NCI-H2227 (cell line): ENCODE data around the gene ASTN1.
A peak's percentile ranks its signal among the peaks of the same experiment; 100 is the strongest.
"Not testable (repeated sequence)": the region's sequence is repeated elsewhere in the genome, so short reads cannot be mapped to it uniquely, and the experiment has no call there.

Experiments used
- DNase-seq: peaks from one replicate; lab custom pipeline; 2025; ENCODE audit not compliant: unreplicated experiment; lab: John Stamatoyannopoulos, UW

Gene ASTN1

DNA sequence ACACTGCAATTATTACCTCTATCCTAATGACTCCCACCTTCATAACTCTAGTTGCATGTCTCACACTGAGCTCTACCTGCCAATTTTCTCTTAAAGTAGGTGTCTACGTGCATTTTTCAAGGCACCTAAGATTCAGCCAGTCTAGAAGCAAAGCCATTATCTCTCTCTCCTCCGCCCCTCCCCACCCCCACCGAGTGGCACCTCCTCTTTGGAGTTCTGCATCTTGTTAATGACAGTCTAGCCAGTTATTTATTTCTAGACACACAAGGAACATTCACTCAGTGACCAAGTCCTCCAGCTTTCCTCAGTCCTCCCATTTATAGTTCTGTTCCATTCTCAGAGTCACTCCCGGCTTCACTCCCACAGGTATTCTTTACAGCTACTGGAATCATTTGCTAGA, 47.6 kb downstream of the ASTN1 start:
- DNase-seq = peak; percentile 64

DNA sequence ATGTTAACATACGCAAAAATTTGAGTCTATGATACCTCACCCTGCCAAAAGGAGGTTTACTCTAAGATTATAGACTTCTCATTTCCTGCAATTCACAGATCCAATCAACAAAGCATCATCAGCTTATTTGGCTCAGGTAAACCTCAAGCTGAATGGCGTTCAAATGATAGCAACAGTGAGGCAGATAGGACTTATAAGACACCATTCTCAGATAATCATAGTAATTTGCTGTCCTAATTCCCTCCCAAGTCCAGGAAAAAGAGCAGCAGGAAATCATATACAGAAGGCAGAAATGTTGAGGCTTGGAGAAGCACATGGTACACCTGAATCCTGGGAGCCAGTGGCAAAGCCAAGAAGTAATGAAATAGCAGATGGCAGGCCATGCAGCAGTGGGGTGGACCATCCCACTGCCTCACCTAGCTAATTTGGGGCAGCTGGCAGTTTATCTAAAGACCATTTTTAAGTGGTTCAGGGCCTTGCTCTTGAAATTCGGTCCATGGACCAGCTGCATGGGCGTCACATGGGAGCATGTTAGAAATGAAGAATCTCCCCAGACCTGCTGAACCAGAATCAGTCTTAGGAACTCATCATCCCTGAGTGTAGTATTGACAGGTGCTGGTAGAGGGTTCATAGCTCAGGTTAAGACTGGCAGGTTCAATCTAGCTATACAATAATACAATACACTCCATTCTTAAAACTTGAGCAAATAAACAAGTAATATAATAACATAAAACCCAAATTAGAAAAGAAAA, 57.7 kb downstream of the ASTN1 start:
- peak; percentile 79 for DNase-seq

DNA sequence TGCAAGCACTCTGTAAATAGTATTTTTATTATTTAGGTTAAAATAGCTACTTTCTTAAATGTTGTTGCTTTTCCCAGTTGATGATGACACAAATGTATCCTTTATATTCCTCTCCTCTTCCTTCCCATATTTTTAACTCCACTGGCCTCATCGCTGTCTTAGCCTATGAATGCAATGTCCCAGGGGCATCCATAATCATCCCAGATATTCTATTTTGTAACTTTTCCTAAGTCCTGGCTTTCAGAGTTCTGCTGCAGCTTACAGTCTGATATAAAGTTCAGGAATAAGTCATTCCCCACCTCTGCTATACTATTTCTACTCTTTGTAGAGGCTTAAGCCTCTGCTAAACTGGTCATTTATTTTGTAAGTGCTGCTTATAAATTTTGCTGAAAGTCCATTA, 58.3 kb downstream of the ASTN1 start:
- no peak for DNase-seq

DNA sequence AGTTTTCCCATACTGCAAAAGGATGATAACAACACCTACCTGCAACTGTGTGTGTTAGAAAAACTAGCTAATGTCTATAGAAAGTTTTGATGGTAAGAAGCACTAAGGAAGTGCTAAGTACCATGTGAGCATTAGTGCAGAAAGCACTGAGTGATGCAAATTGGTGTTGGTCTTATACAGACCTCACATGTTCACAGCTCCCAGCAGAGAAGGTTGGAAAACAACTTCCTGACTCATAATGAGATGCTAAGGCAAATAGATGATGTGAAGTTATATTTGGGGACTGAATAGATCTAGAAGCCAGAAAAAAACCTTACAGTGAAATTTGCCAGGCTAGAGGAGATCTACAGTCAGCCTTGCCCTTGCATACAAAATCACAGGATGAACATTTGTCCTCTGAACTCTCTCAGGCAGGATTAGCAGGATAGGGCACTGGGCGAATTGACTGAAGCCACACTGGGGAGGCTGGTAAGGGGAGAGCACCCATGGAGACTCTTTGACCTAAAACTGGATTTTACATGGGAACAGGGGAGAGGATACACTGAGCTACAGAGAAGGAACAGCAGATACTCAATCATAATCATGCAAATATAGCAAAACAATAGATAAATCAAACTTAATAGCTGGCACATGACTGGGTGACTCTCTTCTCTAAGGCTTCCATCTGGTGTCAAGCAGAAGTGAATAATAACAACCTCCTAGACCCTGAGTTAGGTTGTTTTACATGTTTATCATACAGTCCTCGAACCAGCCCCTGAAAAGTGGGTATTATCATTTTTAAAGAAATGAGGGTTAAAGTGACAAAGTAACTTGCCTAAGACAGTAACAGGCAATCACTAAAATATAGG, 61.3 kb downstream of the ASTN1 start:
- no peak for DNase-seq

DNA sequence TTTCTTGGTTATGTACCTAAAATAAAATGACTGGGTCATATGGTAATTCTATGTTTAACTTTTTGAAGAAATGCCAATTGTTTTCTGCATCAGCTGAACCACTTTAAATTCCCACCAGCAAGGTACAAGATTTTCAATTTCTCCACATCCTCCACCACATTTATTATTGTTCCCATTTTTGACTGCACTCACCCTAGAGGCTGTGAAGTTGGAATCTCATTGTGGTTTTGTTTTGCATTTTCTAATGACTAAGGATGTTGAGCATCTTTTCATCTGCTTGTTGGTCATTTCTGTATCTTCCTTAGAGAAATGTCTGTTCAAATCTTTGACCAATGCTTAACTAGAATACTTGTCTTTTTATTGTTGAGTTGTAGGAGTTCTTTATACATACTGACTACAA, 72.5 kb downstream of the ASTN1 start:
- DNase-seq = no peak

DNA sequence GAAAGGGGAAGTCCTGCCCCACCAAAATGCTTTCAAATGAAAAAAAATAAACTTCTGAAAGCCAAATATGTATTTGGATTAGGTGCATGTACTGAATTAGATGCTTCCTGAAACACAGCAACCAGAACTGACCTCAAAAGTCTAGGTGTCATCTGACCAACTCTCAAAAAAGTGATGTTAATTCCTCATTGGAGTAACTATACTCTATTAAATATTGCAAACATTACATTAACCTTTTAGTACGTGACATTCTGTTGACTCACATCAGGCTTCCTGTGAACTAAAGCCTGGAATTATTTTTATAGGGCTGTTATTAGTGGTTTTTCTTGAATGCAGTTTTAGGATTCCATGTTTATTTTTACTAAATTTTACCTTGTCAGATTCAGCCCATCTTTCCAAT, 73.5 kb downstream of the ASTN1 start:
- DNase-seq = no peak

DNA sequence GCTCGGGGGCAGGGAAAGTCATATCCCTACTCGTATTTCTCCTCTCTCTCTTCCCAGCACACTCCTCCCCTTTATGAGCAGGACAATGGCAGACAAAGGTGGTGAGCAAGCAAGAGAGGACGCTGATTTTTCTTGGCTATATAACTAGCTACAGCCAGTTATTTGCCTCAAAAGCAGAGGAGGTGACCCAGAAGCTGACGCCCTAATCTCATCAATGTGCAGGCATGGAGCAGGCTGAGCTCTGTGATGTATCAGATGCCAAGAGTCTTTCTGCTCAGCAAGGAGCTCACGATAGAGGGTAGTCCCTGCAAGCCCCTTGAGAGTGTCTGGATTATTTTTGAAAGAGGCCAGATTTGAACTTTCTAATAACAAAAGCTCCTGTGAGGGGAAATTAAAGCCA, 75.5 kb downstream of the ASTN1 start:
- no peak for DNase-seq

DNA sequence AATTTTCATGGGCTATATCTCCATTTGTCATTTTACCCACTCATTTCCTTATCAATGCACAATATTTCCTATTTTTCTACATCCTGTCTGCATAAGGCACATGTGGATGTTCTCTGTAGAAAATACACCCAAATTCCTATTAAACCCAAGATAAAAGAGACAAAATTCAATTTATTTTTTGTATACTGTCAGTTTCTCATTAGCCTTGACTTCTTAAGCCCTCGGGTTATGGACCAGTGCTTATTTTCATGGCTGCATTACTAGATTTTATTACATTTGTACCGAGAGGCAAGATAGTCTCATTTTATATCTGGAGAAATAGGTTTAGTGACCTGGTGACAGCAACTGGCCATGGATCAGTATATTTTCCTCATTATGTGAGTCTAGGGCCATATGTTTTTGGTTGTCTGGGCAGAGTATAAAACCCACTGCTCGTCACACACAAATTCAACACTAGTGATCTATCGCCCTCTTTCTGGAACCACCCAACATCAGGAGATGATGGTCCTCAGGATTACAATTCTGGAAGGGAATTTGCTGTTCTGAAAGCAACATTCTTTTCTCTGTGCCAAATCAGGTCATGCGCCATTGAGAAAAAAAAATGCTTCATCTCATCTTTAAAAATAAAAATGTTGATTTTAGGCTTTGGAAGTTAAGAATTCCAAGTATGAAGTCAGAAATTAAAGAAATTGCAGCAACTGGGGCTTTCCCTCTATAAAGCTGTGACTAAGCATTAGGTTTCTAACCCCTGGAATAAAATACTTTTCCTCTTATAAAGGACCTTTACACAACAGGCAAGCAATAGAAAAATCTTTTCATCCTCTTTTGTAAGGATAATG, 81.4 kb downstream of the ASTN1 start:
- DNase-seq = no peak

DNA sequence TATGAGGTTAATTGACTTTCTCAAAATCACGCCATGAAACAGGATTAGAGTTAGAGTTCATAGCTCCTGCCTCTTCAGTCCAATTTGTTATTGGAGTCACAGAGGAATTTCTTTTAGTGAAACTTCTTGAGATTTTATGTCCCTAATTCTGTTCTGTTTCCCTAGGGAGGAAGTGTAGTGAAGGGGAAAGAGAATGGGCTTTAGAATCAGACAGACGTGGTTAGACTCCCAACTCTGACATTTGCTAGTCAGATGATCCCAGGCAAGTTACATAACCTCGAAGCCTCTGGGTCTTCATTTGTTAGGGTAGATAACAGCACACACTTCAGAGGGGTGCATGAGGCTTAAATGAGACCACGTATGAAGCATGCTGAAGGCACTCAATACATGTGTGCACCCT, 83.9 kb downstream of the ASTN1 start:
- DNase-seq = no peak

DNA sequence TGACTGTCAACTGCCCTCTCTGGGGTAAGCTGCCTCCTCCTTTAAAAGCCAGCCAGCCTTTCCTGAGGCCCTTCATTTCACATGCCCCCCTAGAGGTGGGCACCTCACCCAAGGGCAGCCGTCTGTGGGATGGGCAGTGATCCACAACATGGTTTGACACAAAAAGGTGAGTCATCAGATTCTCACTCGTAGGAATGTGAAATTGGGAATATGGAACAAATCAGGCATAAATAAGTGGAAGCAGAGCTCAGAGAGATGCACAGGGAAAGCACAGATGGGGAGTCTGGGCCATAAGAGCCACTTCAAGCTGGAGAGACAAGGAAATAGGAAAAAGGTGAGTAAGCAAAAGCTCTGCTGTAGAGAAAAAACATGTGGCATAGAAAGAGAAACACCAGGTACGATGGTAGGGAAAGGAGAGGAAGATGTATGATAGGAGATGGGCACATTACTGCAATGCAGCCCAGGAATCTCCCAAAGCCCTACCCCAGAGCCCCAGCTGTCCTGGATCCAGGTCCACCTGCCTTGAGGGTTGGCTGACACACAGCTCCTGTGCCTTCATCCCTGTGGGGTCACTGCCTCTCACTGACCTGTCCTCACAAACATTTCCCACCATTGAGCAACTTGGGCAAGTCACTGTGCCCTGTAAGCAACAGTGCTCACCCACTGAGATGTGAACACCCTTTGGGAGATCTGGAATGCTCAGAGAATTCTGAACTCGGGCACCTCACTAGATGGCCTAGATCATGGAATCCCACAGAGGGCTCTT, 86.6 kb downstream of the ASTN1 start:
- DNase-seq = no peak

DNA sequence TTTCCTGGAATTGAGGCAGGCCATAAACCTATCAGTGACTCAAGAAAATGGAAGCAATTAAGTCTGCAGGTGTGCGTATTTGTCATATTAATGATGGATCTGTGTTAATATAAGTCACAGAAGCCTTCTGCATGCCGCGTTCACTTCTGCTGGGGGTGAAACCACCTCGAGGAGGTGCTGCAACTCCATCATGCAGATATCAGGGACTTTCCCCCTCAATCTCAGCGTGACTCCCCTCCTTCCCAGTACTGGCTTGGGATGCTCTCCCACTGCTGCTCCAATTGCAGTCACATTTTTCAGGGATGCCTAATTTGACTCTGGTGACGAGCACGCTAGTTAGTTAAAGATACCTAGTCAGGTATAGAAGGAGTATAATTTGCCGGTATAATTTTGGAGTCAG, 87.5 kb downstream of the ASTN1 start:
- no peak for DNase-seq

DNA sequence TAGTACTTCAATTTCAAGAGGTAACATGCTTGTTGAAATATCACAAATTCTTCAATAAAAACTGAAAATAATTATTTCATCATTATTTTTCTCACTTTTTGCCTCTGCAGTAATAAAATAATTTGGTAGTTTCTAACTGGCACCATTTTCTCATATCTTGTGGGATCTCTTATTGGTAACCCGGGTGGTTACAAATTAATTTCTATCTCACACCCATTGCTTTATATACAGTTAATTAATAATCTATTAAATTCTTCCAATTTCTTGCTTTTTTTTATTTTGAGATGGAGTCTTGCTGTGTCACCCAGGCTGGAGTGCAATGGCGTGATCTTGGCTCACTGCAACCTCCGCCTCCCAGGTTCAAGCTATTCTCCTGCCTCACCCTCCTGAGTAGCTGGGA, 89.7 kb downstream of the ASTN1 start:
- DNase-seq = not testable (repeated sequence)

DNA sequence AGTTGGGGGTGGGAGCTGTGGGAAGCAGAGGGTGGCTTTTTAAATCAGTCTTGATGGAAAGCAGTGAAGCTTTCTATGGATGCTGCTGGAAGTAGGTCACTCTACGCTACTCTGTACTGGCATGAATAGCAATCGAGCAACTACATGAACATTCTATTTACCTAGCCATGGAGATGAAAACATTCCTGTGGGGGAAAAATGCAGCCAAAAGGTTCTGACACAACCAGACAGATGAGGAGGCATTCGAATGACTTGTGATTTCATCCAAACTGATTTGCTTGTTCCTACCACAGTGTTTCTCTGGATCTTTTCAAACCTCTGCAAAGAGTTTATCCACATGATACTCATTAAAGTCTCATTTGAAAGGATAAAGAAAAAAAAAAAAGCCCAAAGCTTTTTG, 95.0 kb downstream of the ASTN1 start:
- DNase-seq = no peak

DNA sequence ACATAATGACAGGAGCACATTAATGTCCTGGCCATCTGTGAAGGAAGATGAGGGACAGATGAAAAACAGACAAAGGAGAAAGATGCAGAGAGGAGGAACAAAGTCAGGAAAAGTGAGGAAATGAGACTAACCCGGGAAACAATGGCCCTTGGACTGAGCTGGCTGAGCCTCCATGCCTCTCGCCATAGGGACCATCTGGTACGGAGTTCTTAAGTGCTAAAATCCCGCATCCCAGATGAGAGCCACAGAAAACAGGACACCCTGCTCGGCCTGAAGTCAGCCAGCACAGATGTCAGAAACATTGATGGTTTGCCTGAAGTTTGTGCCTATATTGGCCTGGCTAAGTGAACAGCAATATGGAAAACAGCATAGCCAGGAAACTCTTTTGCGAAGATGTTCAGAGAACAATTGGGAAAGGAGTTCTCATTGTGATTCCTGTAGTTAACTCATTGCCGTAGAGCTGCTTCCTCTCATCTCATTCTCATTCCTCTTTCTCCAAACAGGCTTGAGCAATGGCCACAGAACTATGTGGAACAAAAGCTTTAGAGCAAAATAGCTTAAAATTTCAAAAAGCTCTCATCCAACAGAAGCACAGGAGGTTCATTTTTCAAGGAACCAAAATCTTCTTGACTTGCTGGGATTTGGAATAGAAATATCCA, 96.6 kb downstream of the ASTN1 start:
- no peak for DNase-seq

DNA sequence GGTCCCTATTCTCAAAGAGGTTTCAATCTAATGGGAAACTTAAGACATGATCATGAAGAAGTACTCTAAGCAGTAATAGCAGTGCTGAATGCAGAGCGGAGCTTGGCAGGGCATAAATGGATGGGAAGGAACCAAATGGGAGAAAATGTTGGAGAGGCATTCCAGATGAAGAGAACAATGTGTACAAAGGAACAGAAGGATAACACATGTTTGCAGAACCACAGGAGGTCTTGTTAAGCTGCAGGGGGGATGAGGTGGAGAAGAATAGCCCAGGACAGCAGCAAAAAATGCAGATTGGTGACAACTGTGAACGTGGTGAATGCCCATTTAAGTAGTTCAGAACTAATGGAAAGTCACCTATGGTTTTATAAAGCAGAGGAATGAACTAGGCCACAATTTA, 99.1 kb downstream of the ASTN1 start:
- DNase-seq = peak; percentile 48

DNA sequence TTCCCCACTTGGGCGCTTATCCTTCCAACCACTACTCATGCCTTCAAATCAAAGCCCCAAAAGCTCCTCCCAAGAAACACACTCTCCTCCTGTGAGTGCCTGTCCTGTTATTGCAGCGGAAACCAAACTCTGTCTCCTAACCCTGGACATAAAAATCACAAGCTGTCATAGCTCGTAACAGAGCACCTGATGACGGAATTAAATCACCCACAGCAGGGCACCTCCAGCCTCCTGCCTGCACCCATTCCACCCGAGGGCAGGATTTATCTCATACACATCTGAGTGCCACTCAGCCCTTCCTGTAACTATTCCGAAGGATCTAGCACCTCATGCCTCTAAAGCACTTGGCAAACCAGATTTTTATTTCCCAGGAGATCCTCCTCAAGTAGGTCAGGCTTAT, 100.9 kb downstream of the ASTN1 start:
- DNase-seq = no peak

DNA sequence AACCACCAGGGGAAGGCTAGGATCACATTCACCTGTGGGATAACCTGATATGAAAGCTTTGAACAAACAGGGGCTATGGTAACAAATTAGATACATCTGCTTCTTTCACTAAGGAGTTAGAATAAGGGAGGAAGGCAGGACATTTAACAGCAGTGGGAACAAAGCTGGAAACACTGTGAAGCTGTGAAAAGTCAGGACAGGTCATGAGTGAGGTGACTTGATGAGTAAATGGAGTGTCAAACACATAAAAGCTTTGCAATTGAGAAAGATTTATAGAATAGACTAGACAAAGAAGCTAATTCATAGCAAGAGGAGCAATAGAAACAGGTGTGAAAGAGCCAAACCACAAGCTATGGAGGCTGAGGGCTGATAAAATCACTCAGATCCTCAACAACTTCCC, 110.0 kb downstream of the ASTN1 start:
- peak; percentile 65 for DNase-seq

DNA sequence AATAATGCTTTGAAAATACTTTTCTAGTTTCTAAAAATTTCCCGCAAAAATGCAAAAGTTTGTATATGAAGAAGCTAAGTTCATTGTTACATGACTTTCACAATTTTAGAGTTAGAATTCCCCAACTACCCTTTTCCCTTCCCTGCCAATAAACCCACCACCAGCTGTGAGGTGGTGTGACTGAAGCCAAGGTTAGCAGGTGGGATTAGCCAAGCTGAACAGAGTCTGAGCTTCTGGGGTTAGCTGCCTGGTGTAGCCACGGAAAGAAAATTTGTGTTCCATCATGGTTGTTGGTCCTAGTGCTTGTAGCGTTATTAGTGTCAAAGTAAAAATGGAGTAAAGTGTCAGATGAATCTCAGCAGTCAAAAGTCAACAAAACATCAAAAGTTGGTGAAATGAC, 110.9 kb downstream of the ASTN1 start:
- DNase-seq = no peak

DNA sequence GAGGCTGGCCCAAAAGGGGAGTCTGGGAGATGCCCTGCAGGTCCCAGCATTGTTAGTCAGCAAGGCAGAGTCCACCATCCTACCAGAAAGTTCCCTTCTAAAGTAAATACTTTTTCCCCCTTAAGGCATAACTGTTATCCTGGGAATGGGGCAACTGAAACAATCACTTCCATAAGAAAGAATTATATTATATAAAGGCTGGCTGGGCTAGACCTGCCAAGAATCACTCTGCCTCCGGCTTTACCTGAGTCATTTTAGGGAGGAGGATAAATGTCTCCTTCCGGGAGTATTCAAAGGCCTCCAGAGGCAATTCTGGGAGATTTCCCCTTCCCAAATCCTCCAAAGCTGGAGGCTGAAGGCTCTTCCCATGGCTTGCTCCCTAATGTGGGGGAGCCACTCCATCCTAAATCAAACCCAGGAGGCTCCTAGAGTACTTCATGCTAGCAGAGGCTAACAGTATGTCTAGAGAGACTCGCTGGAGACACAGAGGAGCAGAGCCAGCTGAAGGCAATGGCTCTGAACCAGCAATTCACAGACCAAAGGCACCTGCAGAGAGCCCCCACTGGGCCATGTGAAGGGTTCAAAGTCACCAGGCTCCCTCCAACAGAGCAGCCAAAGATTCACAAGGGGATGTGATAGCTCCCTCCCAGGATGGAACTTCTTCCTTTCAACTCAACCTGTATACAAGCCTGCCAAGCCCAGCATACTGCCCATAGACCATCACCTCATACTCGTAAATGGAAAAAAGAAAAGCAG, 116.0 kb downstream of the ASTN1 start:
- no peak for DNase-seq

DNA sequence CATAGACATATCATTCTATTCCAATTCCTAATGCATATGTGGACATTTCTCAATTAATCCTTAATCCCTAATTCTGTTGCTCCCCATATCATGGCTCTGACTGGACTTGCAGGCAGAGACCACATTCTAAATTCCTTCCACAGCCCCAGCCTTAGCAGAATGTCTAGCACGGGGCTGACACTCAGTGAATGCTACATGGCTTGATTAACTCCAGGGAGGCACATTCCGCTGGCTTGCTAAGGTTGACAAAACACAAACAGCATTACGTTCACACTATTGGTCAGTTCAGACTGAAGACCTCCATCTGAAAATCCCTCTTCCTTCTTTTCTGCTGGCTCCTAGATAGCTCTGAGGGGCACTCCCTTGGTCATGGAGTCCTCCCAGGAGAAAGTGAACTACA, 119.4 kb downstream of the ASTN1 start:
- DNase-seq = no peak
